HCT116 (cell line): Measurements from ENCODE around the gene CYB5RL.

Experiments used
- POLR2A ChIP-seq: IDR thresholded peaks from 2 replicates; pipeline ENCODE4 v1.7.0; 2011; ENCODE audit warnings: borderline replicate concordance; ENCODE audit not compliant: insufficient read depth, insufficient read length; ENCODE audit errors: extremely low read depth
- POLR2AphosphoS5 ChIP-seq: IDR thresholded peaks from 2 replicates; pipeline ENCODE4 v1.6.1; 2011; ENCODE audit warnings: mild to moderate bottlenecking, low read depth, low read length, moderate library complexity
- SRF ChIP-seq: IDR thresholded peaks from 2 replicates; pipeline ENCODE4 v1.6.1; 2012; ENCODE audit warnings: low read depth
- YY1 ChIP-seq: IDR thresholded peaks from 2 replicates; pipeline ENCODE4 v1.6.1; 2011; ENCODE audit warnings: low read length, low read depth, moderate library complexity, mild to moderate bottlenecking; ENCODE audit not compliant: insufficient replicate concordance; ENCODE audit errors: extremely low read depth
- TF ChIP-seq, protein P1 (sequence below), 3 experiments: fragments of 200-600 bp in 1 of 3; sonication (generic) in 1 of 3; IDR thresholded peaks in 2 of 3; conservative IDR thresholded peaks in 1 of 3; 2 replicates each; pipeline ENCODE4 v1.5.1; 2012 to 2017; ENCODE audit warnings: low read depth in 2 of 3, low read length in 2 of 3, antibody characterized with exemption in 1 of 3, borderline replicate concordance in 1 of 3, control low read depth in 1 of 3, mild to moderate bottlenecking in 1 of 3, mixed read lengths in 1 of 3, mixed run types in 1 of 3, moderate library complexity in 1 of 3; ENCODE audit not compliant: insufficient read depth in 1 of 3
- TF ChIP-seq, protein P2 (sequence below): IDR thresholded peaks from 2 replicates; pipeline ENCODE4 v1.6.1; 2012; ENCODE audit warnings: low read depth

DNA sequence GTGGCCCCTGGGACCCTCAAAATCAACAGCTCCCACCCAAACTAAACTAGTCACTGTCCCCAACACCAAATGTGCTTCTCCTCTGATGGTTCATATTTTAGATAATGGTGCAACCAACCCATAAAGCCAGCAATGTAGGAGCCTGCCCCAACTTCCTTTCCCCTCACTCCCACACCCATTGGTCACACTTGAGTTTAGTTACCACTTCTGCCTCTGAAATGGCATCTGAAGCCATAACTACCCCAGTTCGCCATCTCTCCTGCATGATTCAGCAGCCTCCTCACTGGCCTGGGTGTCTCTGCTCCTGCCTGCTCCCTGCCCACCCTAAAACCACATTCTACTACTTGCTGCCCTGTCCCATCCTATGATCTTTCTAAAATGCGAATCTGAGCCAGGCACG lies 43.6 kb downstream of the CYB5RL start:
- TF ChIP-seq, protein P1, sequence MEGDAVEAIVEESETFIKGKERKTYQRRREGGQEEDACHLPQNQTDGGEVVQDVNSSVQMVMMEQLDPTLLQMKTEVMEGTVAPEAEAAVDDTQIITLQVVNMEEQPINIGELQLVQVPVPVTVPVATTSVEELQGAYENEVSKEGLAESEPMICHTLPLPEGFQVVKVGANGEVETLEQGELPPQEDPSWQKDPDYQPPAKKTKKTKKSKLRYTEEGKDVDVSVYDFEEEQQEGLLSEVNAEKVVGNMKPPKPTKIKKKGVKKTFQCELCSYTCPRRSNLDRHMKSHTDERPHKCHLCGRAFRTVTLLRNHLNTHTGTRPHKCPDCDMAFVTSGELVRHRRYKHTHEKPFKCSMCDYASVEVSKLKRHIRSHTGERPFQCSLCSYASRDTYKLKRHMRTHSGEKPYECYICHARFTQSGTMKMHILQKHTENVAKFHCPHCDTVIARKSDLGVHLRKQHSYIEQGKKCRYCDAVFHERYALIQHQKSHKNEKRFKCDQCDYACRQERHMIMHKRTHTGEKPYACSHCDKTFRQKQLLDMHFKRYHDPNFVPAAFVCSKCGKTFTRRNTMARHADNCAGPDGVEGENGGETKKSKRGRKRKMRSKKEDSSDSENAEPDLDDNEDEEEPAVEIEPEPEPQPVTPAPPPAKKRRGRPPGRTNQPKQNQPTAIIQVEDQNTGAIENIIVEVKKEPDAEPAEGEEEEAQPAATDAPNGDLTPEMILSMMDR (IDR thresholded peaks at IDR 0.05 in 2 of 3, conservative IDR thresholded peaks at IDR 0.05 in 1 of 3; ENCODE audit: borderline replicate concordance in 1 of 3, insufficient read depth in 1 of 3, low read depth in 2 of 3, low read length in 2 of 3), result no peak
- TF ChIP-seq, protein P2, sequence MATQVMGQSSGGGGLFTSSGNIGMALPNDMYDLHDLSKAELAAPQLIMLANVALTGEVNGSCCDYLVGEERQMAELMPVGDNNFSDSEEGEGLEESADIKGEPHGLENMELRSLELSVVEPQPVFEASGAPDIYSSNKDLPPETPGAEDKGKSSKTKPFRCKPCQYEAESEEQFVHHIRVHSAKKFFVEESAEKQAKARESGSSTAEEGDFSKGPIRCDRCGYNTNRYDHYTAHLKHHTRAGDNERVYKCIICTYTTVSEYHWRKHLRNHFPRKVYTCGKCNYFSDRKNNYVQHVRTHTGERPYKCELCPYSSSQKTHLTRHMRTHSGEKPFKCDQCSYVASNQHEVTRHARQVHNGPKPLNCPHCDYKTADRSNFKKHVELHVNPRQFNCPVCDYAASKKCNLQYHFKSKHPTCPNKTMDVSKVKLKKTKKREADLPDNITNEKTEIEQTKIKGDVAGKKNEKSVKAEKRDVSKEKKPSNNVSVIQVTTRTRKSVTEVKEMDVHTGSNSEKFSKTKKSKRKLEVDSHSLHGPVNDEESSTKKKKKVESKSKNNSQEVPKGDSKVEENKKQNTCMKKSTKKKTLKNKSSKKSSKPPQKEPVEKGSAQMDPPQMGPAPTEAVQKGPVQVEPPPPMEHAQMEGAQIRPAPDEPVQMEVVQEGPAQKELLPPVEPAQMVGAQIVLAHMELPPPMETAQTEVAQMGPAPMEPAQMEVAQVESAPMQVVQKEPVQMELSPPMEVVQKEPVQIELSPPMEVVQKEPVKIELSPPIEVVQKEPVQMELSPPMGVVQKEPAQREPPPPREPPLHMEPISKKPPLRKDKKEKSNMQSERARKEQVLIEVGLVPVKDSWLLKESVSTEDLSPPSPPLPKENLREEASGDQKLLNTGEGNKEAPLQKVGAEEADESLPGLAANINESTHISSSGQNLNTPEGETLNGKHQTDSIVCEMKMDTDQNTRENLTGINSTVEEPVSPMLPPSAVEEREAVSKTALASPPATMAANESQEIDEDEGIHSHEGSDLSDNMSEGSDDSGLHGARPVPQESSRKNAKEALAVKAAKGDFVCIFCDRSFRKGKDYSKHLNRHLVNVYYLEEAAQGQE, result no peak
- no peak for TF ChIP-seq YY1
- TF ChIP-seq POLR2AphosphoS5, result no peak
- TF ChIP-seq SRF, result no peak
- TF ChIP-seq POLR2A, result no peak
